GM18505 (cell line): ENCODE measurements around the gene COX6A2.
"Not testable (repeated sequence)": the region's sequence is repeated elsewhere in the genome, so short reads cannot be mapped to it uniquely, and the experiment has no call there.

Experiments used
- ATAC-seq: cut with Tn5 transposase; IDR thresholded peaks from one replicate; pipeline ENCODE4 v1.9.1; 2021; ENCODE audit not compliant: unreplicated experiment
- POLR2A ChIP-seq: IDR thresholded peaks from 4 replicates; pipeline ENCODE4 v1.6.1; 2011; ENCODE audit warnings: borderline replicate concordance; ENCODE audit not compliant: insufficient read depth, insufficient read length; ENCODE audit errors: extremely low read depth

COX6A2 gene

GRCh38 chr16:31439519-31439918, 11.4 kb upstream of the COX6A2 start:
- ATAC-seq, result no peak
- TF ChIP-seq POLR2A, result no peak

- ATAC-seq, result not testable (repeated sequence)
Observed at GRCh38 chr16:31439023-31439422, 10.9 kb upstream of the COX6A2 start.

GRCh38 chr16:31438414-31438813, 10.3 kb upstream of the COX6A2 start:
- no peak for ATAC-seq

GRCh38 chr16:31436221-31437045, 8.3 kb upstream of the COX6A2 start:
- TF ChIP-seq POLR2A, result no peak
- no peak for ATAC-seq

More at GRCh38 chr16:31438414-31438813, 10.3 kb upstream of the COX6A2 start:
- TF ChIP-seq POLR2A, result no peak

GRCh38 chr16:31435341-31436220, 7.4 kb upstream of the COX6A2 start:
- no peak for ATAC-seq
- TF ChIP-seq POLR2A, result no peak

GRCh38 chr16:31430380-31431052, 2.4 kb upstream of the COX6A2 start:
- TF ChIP-seq POLR2A, result no peak
- ATAC-seq, result no peak

GRCh38 chr16:31429796-31430195, 1.6 kb upstream of the COX6A2 start:
- no peak for ATAC-seq
- no peak for TF ChIP-seq POLR2A

GRCh38 chr16:31429314-31429713, 1.2 kb upstream of the COX6A2 start:
- no peak for TF ChIP-seq POLR2A
- ATAC-seq, result no peak

- TF ChIP-seq POLR2A, result no peak
- no peak for ATAC-seq
Observed at GRCh38 chr16:31428638-31429247, 583 bp upstream of the COX6A2 start.

- ATAC-seq, result no peak
- no peak for TF ChIP-seq POLR2A
Observed at GRCh38 chr16:31427441-31428278, 500 bp downstream of the COX6A2 start.

GRCh38 chr16:31423801-31424200, 4.4 kb downstream of the COX6A2 start:
- no peak for ATAC-seq
- TF ChIP-seq POLR2A, result no peak

GRCh38 chr16:31423241-31423640, 4.9 kb downstream of the COX6A2 start:
- ATAC-seq, result no peak
- TF ChIP-seq POLR2A, result no peak
